ENCODE data around the gene TRIML2.
"Not testable (repeated sequence)": the region's sequence is repeated elsewhere in the genome, so short reads cannot be mapped to it uniquely, and the experiment has no call there.

The TRIML2 gene

DNA sequence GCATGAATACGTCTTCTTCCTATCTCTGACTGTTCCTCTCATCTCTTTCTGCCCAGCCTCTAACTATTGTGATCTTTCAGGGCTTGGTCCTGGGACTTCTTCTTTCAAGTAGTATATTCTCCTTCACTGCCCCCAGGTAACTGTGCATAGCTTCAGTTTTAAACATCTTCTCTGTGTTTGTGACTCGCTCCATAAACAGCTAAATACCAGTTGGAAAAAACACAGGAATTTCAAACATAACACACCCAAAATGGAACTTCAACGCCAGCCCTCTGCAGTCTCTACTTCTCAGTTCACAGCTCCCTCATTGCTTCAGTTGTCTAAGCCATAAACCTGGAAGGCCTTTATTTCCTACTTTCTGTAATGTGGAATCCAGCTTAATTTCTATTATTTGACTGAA, 16.6 kb downstream of the TRIML2 start:
- DNase-seq: no peak

- no peak for DNase-seq
These were observed 22.5 kb downstream of the TRIML2 start for GRCh38 chr4:188086858-188087257.

GRCh38 chr4:188082796-188083195, 26.6 kb downstream of the TRIML2 start:
- DNase-seq: no peak

GRCh38 chr4:188078116-188078515, 31.3 kb downstream of the TRIML2 start:
- no peak for DNase-seq

DNA sequence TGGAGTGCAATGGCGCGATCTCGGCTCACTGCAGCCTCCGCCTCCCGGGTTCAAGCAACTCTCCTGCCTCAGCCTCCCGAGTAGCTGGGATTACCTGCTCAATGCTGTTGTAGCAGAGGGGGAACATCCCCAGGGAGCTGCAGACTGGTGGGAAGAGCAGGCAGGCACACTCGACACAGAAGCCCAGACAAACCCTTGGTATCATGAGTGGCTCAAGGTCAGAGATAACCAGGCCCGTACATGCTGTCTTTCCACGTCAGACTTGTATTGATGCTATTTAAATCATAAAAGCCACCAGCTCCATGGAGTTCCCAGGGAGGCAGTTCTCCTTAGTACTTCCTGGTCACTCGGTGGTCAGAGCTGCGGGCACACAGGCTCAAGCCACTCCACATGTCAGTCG, 33.2 kb downstream of the TRIML2 start:
- no peak for DNase-seq

- DNase-seq: no peak
These were observed 48.3 kb downstream of the TRIML2 start for GRCh38 chr4:188061083-188061482.

DNA sequence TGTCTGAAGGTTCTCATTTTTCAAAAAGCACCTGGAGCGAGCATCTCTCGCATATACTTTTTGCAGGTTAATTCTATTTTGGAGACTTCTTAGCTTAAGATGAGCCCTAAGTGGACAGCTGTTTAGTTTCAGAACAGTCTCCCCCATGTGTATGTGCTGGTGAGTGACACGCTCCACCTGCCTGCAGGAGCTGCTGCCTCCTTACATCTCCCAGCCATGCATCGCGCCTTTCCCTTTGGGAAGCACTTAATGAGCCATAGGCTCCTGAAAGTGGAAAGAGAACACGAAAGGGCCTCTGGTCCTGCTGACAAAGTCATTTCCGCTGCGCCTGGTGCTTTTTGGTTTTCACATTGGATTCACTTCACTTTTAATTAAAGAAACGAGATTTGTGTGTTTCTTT, 56.1 kb downstream of the TRIML2 start:
- no peak for DNase-seq

DNA sequence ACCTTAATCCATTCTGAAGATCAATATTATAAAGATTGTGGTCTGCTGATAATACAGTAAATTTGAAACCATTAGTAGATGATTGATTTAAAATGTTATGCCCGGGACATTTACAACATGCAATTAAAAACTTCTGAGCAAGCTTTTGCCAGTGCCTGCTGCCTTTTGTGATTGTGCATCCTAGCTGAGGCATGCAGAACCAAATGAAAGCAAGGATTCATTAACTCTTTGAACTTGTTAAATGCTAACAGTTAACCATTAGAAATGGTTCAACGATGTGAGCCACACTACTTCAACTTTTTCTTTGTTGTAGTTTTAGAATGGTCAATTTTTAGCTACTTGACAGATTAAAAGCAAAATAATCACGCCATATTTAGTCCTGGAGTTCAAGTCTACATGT, 62.7 kb downstream of the TRIML2 start:
- no peak for DNase-seq

- not testable (repeated sequence) for DNase-seq
These were observed 63.9 kb downstream of the TRIML2 start for GRCh38 chr4:188045461-188045860.

DNA sequence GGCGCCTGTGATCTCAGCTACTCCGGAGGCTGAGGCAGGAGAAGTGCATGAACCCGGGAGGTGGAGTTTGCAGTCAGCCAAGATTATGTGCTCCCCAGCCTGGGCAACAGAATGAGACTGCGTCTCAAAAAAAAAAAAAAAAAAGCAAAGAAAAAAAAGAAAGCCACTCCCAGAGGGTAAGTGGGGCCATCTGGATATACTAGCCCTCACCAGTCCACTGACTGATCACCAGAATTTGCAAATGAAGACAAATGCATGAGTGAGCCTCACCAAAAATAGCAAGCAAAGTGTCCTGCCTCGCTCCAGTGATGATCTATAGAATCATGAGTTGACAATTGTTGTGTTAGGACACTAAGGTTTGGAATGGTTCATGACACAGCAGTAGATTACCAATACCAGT, 66.2 kb downstream of the TRIML2 start:
- DNase-seq: no peak

- DNase-seq: no peak
These were observed 67.2 kb downstream of the TRIML2 start for GRCh38 chr4:188042191-188042590.

- no peak for DNase-seq
These were observed 67.7 kb downstream of the TRIML2 start for GRCh38 chr4:188041721-188042120.
